Measurements from ENCODE around the gene GPRIN1.
"Not testable (repeated sequence)": the region's sequence is repeated elsewhere in the genome, so short reads cannot be mapped to it uniquely, and the experiment has no call there.

The GPRIN1 gene

GRCh38 chr5:176565760-176566288, 44.1 kb downstream of the GPRIN1 start:
- DNase-seq, result no peak

DNA sequence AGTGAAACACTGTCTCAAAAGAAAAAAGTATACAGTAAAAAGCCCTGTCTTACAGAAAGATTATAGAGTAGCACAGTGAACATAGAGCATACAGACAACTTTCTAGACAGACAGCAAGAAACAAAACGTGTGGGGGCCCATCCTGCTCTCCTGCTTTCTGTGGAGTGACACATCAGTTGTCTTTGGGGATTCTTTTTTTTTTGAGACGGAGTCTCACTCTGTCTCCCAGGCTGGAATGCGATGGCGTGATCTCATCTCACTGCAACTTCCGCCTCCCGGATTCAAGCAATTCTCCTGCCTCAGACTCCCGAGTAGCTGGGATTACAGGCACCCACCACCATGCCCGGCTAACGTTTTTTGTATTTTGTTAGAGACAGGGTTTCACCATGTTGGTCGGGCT, 46.0 kb downstream of the GPRIN1 start:
- no peak for DNase-seq

DNA sequence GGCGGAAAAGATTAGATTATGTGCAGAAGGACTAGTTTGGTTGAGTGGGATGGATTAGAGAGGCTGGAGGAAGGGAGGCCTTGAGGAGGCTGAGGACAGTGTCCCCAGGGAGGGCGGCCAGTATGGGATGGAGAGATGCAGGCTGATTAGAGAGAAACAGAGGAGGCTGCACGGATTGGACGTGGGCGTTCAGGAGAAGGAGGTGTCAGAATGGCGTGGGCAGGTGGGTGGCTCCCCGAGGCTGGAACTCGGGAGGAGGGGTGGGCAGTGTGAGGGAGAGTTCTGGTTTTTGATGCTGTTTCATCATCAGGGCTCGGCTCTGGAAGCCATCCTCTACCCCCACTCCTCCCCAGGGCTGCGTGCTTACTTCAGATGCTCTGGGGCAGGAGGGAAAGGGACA, 47.8 kb downstream of the GPRIN1 start:
- no peak for DNase-seq

DNA sequence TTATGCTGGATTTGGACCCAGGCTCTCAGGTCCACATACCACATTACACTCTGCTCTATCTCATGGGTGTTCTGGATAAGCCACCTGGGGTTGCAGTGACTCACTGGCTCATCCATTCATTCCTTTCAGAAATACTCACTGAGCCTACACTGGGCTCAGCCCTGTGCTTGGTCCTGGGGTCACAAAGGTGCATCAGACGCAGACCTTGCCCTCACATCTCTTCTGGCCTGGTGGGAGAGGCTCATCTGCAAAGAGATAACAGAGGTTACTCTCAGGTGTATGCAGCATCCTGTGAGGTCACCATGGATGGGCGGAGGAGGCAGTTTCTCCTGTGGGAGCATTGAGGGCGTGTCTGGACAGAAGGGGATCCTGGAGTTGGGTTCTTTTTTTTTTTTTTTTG, 48.7 kb downstream of the GPRIN1 start:
- no peak for DNase-seq

GRCh38 chr5:176560364-176560763, 49.6 kb downstream of the GPRIN1 start:
- DNase-seq, result peak; percentile 54

- DNase-seq, result no peak
These were observed 50.3 kb downstream of the GPRIN1 start for GRCh38 chr5:176559683-176560082.

- no peak for DNase-seq
These were observed 52.1 kb downstream of the GPRIN1 start for GRCh38 chr5:176557846-176558245.

DNA sequence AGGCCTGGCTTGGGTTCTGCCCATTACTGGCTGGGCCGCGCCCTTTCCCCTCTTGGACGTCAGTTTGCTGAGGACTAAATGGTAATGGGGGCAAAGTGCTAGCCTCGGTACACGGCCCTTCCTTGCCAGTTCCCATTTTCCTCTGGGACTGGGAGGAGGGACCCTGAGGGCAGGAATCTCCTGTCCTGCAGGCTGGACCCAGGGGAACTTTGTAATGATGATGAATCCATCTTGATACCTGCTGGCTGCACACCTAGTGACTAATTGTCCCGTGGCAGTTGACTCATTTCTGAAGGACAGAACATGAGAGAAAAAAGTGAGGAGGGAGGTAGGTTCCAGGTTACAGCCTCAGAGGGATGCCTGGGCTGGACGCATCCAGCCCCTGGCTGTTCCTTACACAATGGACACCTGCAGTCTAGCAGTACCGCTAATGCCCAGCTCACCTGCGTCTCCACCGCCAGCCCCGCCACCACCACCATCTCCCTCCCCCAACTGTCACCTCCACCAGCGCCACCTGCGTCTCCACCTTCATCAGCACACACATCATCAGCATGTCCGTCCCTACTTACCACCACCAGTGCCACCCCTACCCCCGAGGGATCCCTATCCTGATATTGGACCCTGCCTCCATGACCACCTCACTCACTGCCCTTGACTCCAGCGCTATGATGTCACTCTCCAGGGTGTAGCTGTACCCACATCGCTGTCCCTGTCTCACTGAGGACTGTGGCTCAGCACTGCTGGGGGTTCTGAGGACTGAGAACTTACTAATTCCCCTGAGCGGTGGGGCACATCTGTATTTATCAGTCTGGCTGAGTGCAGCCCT, 56.5 kb downstream of the GPRIN1 start:
- no peak for DNase-seq

DNA sequence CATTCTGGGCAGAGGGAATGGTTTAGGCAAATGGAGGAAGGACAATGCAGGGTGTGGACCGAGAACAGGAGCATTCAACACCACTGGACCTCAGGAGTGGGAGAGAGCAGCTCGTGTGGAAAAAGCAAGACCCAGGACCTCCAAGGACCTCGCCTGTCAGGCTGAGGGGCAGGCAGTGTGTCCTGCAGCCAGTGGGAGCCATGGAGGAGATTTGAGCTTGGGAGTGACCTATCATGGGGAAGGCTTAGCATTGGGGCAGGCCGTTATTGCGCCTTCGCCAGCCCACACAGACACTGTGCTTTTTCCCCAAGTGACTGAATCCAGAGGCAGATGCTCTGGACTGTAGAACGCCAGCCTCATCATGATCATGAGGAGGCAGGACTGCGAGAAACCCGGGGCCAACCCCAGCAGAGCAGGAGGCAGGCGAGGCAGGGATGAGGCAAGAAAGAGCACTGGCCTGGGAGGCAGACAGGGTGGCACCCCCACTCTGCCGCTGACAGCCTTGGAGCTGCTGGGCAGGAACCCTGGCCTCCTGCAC, 57.6 kb downstream of the GPRIN1 start:
- DNase-seq, result no peak

DNA sequence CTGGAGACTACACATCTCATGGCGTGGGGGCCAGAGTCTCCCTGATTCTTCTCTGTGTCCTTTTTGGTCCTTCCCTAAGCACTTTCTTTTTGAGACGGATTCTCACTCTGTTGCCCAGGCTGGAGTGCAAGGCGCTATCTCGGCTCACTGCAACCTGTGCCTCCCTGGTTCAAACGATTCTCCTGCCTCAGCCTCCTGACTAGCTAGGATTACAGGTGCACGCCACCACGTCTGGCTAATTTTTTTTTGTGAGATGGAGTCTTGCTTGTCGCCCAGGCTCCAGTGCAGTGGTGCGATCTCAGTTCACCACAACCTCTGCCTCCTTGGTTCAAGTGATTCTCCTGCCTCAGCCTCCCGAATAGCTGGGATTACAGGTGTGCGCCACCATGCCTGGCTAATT, 59.0 kb downstream of the GPRIN1 start:
- DNase-seq, result not testable (repeated sequence)

DNA sequence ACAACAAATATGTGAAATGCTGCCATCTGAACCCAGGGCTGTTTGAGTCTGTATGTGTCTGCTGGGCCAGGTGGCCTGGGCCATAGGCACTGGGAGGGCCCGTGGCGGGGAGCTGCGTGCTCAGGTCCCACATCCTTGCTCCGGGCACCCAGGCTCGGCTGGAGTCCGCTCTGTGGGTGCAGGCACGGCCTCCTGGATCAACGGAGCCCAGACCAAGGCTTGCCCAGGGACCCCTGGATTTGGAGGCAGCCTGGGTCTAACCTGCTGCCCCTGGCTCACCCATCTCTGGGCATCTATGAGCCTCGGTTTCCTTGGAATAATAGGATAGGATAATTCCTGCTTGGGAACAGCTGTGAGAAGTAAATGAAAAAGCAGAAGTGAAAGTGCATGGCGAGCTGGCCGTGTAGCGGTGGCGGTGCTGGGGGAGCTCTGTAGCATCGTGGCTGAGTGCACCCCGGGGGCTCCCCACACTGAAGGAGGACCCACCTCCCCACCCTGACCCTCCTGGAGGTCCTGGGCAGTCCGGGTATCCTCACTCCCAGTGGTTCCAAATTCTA, 59.6 kb downstream of the GPRIN1 start:
- DNase-seq, result no peak

GRCh38 chr5:176549871-176550270, 60.1 kb downstream of the GPRIN1 start:
- DNase-seq, result no peak

DNA sequence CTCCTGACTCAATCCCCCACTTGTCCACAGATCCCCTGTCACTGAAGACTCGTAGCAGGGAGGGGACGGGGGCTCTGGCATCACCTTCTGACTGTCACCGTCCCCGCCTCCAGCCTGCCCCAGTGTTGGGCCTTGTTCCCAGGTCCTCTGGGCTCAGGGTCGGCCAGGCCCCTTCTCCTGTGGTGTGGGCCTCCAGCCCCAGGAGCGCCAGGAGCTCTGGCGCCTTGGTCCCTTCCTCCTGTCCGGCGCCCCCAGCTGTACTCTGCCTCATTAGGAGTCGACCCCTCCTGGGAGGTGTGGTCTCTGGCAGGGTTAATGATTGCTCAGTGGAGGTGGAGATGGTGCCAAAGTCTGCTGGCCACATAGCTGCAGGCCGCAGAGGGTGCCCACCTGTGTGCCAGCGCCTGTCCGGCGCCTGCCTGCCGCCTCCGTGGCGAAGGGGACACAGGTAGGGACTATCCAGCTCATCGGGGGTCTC, 61.0 kb downstream of the GPRIN1 start, which contains the start of gene CDHR2:
Gene CDHR2, plus strand, starts transcription at position 376 of the 478 bp plus-strand sequence. CDS start 16,011 bp downstream, outside the sequence.
- DNase-seq, result no peak

- DNase-seq, result peak; percentile 29
These were observed 62.2 kb downstream of the GPRIN1 start for GRCh38 chr5:176547802-176548201.
